Measurements from ENCODE around the gene DAGLA. TPM values are rescaled to one million over a fixed set of nuclear protein-coding genes. Genes with fewer than 3 reads are reported as not detected.

The DAGLA gene
- total RNA-seq, 2 experiments from 2014 or later: 0.52 to 0.73 TPM

GRCh38 chr11:61695917-61696316 lies 15.7 kb downstream of the DAGLA start:
- Mint-ChIP-seq H3K9me3 (no peaks in the 10 kb centered on the region), H3K36me3 (ENCODE audit: low read depth) (no peaks in the 10 kb centered on the region), H3K27me3 (no peaks in the 10 kb centered on the region), H3K4me3 (peak overlapping the region; percentile 53), H3K27ac (peak overlapping the region; percentile 85), H3K4me1 (ENCODE audit: low read depth) (peaks cover 22% of the 10 kb centered on the region)
- DNase-seq (peak; percentile 78 to 98 (median 89)), ATAC-seq (ENCODE audit: poor library complexity) (peak; percentile 99)
- intact Hi-C loops (cut with DNase I, micrococcal nuclease): loop anchor here (2.0 kb wide), 2 partner anchors 15 to 37 kb away; partner anchors contain the start of gene DAGLA (in 1 of the 2)
- Histone ChIP-seq H3K4me3 (ENCODE audit: low read length) (peak overlapping the region; percentile 32), H3K36me3 (ENCODE audit: insufficient read depth, low read length) (no peaks in the 10 kb centered on the region), H3K27me3 (ENCODE audit: control insufficient read depth in 1 of 2, insufficient read depth in 2 of 2, low read length in 2 of 2) (no peaks in the 10 kb centered on the region), H3K27ac (ENCODE audit: low read depth in 1 of 2, low read length in 2 of 2) (peak overlapping the region in 1 of 2 donors; percentile 27), H3K9me3 (ENCODE audit: control insufficient read depth in 1 of 2, insufficient read depth in 1 of 2, low read length in 2 of 2) (no peaks in the 10 kb centered on the region), H3K4me1 (ENCODE audit: insufficient read depth, low read length) (peaks cover 45% of the 10 kb centered on the region)
- POLR2A ChIA-PET: no interaction called here
- CTCF ChIA-PET: interaction anchor here (1.3 kb wide), 1 partner anchor 37 kb away, joined by 4 read pairs; no protein-coding TSS in a partner anchor
- TF ChIP-seq, protein P1, sequence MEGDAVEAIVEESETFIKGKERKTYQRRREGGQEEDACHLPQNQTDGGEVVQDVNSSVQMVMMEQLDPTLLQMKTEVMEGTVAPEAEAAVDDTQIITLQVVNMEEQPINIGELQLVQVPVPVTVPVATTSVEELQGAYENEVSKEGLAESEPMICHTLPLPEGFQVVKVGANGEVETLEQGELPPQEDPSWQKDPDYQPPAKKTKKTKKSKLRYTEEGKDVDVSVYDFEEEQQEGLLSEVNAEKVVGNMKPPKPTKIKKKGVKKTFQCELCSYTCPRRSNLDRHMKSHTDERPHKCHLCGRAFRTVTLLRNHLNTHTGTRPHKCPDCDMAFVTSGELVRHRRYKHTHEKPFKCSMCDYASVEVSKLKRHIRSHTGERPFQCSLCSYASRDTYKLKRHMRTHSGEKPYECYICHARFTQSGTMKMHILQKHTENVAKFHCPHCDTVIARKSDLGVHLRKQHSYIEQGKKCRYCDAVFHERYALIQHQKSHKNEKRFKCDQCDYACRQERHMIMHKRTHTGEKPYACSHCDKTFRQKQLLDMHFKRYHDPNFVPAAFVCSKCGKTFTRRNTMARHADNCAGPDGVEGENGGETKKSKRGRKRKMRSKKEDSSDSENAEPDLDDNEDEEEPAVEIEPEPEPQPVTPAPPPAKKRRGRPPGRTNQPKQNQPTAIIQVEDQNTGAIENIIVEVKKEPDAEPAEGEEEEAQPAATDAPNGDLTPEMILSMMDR (IDR thresholded peaks at IDR 0.05): peak; percentile 33

DNA sequence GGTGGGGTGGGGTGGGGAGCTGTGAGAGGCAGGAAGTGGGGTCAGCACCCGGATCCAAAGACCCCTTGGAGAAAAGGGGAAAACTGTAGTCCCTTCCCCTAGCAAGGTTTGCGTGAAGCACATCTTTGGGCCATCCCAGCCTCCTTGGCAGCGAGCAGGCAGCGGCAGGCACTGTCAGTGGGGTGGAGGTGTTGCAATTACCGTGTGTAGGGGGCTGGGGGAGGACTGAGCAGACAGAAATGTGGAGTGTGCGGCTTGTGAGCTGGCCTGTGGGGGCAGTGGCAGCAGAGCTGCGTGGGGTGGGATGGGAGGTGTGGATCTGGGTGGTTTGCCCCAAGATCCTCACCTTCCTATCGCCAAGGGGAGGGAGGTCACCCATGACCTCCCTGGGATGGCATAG lies 16.4 kb downstream of the DAGLA start:
- no peaks in the 10 kb centered on the region for H3K9me3 Mint-ChIP-seq
- H3K4me1 Mint-ChIP-seq (ENCODE audit: low read depth): peaks cover 22% of the 10 kb centered on the region
- no peak for ATAC-seq (ENCODE audit: poor library complexity)
- peak in 1 of 14 experiments; percentile 45 for DNase-seq
- Histone ChIP-seq H3K4me3 (ENCODE audit: low read length) (no peak overlapping the region), H3K9me3 (ENCODE audit: control insufficient read depth in 1 of 2, insufficient read depth in 1 of 2, low read length in 2 of 2) (no peaks in the 10 kb centered on the region), H3K27me3 (ENCODE audit: control insufficient read depth in 1 of 2, insufficient read depth in 2 of 2, low read length in 2 of 2) (no peaks in the 10 kb centered on the region), H3K36me3 (ENCODE audit: insufficient read depth, low read length) (no peaks in the 10 kb centered on the region), H3K4me1 (ENCODE audit: insufficient read depth, low read length) (peaks cover 45% of the 10 kb centered on the region), H3K27ac (ENCODE audit: low read depth in 1 of 2, low read length in 2 of 2) (peak overlapping the region in 1 of 2 donors; percentile 53)
- ChIA-PET POLR2A (no interaction called here), CTCF (interaction anchor here (1.3 kb wide), 1 partner anchor 37 kb away, joined by 4 read pairs; no protein-coding TSS in a partner anchor)
- H3K4me3 Mint-ChIP-seq: peak overlapping the region; percentile 20
- intact Hi-C loops (cut with DNase I, micrococcal nuclease): loop anchor here in 1 of 2 experiments (2.0 kb wide), 1 partner anchor 36 kb away; no protein-coding TSS in a partner anchor
- H3K27me3 Mint-ChIP-seq: no peaks in the 10 kb centered on the region
- H3K27ac Mint-ChIP-seq: peak overlapping the region; percentile 85
- TF ChIP-seq, protein P1 (IDR thresholded peaks at IDR 0.05): no peak
- H3K36me3 Mint-ChIP-seq (ENCODE audit: low read depth): no peaks in the 10 kb centered on the region

DNA sequence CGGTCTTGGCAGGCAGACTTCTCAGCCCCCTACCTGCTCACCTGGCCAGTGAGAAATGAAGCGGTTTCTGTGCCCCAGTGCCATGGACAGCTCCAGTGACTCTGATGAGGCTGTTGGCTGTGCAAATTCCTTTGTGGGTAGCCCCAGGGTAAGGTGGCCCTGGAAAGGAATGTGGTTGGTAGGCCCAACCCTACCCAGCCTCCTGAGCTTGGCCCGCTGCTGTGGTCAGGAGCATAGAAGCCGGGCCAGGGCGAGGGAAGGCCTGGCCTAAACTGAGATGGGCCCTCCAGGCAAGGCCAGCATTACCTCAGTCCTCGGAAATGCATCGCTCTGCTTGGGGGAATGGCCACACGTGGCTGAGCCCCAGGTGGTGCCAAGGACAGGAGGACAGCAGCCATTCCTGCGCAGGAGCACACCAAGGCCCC lies 16.9 kb downstream of the DAGLA start:
- CTCF ChIA-PET: interaction anchor here (1.3 kb wide), 1 partner anchor 36 kb away, joined by 4 read pairs; no protein-coding TSS in a partner anchor
- H3K27ac Mint-ChIP-seq: peak overlapping the region; percentile 85
- POLR2A ChIA-PET: no interaction called here

More for the DNA sequence above, 16.9 kb downstream of the DAGLA start:
- Mint-ChIP-seq H3K27me3 (no peaks in the 10 kb centered on the region), H3K9me3 (no peaks in the 10 kb centered on the region), H3K4me3 (no peak overlapping the region), H3K4me1 (ENCODE audit: low read depth) (peaks cover 22% of the 10 kb centered on the region), H3K36me3 (ENCODE audit: low read depth) (no peaks in the 10 kb centered on the region)
- intact Hi-C loops (cut with DNase I, micrococcal nuclease): loop anchor here in 1 of 2 experiments (2.0 kb wide), 1 partner anchor 36 kb away; no protein-coding TSS in a partner anchor
- no peak for DNase-seq
- H3K4me1 ChIP-seq (ENCODE audit: insufficient read depth, low read length): peaks cover 45% of the 10 kb centered on the region
- no peaks in the 10 kb centered on the region for H3K9me3 ChIP-seq (ENCODE audit: control insufficient read depth in 1 of 2, insufficient read depth in 1 of 2, low read length in 2 of 2)
- no peak overlapping the region for H3K4me3 ChIP-seq (ENCODE audit: low read length)
- no peaks in the 10 kb centered on the region for H3K27me3 ChIP-seq (ENCODE audit: control insufficient read depth in 1 of 2, insufficient read depth in 2 of 2, low read length in 2 of 2)
- H3K27ac ChIP-seq (ENCODE audit: low read depth in 1 of 2, low read length in 2 of 2): peak overlapping the region in 1 of 2 donors; percentile 53
- ATAC-seq (ENCODE audit: poor library complexity): no peak
- no peaks in the 10 kb centered on the region for H3K36me3 ChIP-seq (ENCODE audit: insufficient read depth, low read length)
- TF ChIP-seq, protein P1 (IDR thresholded peaks at IDR 0.05): no peak

Measured in CD4-positive, alpha-beta T cell (primary cell).